ENCODE results near the gene DNAI1.

DNAI1 gene

DNA sequence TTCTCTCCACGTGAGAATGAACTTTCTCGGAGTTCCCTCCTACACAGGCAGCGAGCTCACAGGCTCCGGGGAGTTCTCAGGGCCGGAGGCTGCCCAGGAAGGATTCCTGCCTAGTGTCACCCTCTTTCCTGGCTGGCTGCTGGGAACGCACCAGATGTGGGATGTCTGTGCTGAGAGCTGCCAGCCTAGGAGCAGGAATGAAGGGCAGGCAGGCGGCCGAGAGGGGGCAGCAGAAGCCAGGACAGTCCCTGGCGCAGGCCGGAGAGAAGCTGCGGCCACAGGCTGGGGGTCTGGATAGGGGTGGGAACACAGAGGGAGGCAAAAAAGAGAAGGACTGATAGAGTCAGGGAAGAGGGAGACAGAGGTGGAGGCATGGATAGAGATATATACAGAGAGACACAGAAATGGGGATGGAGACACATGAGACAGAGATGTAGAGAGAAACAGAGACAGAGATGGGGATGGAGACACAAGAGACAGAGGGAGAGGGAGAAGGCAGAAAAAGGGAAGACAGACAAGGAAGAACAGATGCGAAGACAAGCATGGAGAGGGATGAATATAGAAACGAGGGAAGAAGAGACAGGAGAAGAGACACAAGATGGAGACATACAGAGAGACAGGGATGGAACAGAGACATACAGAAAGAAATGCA, 89.5 kb downstream of the DNAI1 start:
- TF ChIP-seq, protein P1, sequence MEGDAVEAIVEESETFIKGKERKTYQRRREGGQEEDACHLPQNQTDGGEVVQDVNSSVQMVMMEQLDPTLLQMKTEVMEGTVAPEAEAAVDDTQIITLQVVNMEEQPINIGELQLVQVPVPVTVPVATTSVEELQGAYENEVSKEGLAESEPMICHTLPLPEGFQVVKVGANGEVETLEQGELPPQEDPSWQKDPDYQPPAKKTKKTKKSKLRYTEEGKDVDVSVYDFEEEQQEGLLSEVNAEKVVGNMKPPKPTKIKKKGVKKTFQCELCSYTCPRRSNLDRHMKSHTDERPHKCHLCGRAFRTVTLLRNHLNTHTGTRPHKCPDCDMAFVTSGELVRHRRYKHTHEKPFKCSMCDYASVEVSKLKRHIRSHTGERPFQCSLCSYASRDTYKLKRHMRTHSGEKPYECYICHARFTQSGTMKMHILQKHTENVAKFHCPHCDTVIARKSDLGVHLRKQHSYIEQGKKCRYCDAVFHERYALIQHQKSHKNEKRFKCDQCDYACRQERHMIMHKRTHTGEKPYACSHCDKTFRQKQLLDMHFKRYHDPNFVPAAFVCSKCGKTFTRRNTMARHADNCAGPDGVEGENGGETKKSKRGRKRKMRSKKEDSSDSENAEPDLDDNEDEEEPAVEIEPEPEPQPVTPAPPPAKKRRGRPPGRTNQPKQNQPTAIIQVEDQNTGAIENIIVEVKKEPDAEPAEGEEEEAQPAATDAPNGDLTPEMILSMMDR (IDR thresholded peaks at IDR 0.05; ENCODE audit: borderline replicate concordance, insufficient read depth, low read depth, low read length) = peak; percentile 81
- H3K4me3 ChIP-seq (ENCODE audit: low read depth, low read length) = no peak overlapping the region

DNA sequence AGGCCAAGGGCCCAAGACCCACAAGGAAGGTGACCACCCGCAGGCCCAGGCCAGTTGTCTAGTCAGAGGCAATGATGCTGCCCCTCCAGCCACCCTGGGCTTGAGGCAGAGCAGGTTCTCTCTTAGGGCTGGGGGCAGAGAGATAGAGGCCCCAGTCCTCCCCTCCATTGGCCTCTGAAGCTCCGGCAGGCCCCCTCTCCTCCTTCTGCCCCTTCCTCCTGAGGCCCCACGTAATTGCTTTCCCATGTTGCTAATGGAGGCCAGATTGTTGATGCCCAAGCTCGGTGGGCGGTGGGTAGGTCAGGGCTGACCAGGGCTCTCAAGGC, 90.8 kb downstream of the DNAI1 start:
- H3K4me3 ChIP-seq (ENCODE audit: low read depth, low read length) = no peak overlapping the region
- TF ChIP-seq, protein P1 (IDR thresholded peaks at IDR 0.05; ENCODE audit: borderline replicate concordance, insufficient read depth, low read depth, low read length) = no peak

DNA sequence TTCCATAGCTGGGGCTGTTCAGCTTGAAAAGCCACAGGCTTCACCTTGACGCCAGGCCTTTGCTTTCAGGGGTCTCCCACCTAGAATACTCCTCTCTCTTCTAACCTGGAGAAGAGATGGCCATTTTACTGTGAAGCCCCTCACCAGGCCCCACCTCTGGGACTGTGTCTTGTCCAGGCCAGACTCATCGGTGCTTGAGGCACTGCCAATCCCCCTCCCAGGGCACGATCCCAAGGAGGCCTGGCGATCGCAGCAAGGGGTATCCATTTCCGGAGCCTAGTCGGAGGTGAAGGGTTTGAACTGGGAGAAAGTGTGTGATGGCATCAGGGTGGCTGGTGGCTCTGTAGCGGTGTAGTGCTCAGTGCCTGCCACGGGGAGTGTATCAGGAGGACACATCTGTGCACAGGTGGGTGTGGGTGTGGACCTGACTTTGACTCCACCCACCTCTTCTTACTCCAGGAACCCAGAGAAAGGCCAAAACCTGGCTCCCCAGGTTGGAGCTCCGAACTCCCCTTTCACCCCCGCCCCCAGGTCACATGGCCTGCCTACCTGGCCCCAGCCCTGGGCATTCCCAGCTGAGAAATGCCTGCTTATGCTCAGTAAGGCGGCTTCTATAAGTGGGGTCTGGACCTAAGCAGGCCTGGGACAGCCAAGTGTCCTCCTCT, 91.5 kb downstream of the DNAI1 start:
- TF ChIP-seq, protein P1 (IDR thresholded peaks at IDR 0.05; ENCODE audit: borderline replicate concordance, insufficient read depth, low read depth, low read length) = no peak

DNA sequence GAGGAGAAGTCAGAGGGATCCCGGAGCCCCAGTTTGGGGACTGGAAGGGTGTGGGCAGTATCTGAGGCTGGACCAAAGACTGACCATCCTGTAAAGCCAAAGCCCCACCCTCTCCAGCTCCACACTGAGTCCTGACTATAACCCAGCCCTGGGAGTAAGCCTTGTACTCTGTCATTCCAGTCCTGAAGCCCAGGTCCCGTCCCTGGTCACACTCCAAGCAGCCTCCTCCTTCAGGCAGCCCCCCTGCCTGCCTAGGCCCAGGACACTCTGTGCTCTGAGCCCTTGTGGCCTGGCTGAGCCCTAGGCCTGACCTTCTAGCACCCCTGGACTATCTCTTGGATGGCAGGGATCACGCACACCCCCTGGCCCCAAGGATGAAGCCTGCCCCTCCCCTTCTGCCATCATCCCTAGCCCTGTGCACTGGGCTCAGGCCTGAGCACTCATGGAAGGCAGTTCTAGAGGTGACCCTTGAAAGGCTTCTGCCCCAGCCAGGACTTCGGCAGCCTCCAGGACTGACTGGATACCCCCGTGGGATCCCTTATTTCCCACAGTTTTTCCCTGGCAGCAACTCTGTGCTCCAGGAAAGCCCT, 92.2 kb downstream of the DNAI1 start:
- TF ChIP-seq, protein P1 (IDR thresholded peaks at IDR 0.05; ENCODE audit: borderline replicate concordance, insufficient read depth, low read depth, low read length) = no peak
- H3K4me3 ChIP-seq (ENCODE audit: low read depth, low read length) = no peak overlapping the region

More for the DNA sequence above, 91.5 kb downstream of the DNAI1 start:
- no peak overlapping the region for H3K4me3 ChIP-seq (ENCODE audit: low read depth, low read length)

DNA sequence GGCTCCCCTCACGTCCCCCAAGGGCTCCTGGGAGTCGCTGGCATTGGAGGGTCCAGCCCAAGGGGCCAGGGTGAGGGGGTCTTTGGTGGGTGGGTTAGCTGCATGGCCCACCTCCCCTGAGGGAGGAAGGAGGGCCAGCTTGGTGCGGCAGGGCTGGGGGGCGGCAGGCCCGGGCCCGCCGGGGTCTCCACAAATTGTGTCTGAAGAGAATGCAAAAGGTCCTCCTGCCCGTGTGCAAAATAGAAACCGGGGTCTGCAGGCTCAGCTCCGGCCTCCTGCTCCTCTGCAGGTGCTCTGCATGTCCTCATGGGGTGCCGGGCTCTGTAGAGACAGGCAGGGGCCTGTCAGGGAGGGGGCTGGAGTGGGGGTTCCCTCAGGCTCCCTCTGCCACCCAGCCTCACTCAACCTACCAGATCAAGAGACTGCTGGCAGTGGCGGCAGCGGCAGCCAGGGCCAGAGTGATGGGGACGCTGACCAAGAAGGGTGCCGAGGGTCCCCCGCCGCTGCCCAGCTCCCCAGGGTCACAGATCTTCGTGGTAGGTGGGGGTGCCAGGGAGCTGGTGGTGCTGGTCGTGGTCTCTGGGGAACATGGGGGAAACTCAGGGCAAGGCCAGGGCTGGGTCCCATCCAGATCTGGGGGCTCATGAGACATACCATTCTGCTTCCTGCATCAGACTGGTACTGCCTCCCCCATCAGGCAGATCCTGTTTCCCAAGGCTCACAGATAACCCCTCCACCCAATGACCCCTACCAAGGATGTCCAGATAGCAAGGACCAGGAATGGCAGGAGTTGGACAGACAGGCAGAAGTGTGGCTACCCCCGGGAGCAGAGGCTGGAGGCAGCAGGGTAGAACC, 93.4 kb downstream of the DNAI1 start:
- TF ChIP-seq, protein P1 (IDR thresholded peaks at IDR 0.05; ENCODE audit: borderline replicate concordance, insufficient read depth, low read depth, low read length) = no peak
- no peak overlapping the region for H3K4me3 ChIP-seq (ENCODE audit: low read depth, low read length)

DNA sequence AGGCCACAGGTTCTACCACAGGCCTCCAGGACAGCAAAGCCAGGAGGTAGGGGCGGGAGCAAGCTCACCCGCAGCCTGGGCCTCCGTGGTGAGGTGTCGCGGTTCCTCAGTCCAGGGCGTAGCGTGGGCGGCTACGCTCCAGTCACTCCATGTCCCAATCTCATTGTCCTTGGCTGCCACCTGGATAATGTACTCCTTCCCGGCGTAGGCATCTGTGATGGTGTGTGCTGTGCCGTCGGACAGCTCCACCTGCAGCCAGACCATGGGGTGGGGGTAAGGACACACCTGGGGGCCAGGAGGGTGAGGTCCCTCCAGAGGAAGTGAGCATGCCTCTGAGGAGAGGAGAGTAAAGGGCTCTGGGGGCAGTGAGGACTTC, 94.0 kb downstream of the DNAI1 start:
- TF ChIP-seq, protein P1 (IDR thresholded peaks at IDR 0.05; ENCODE audit: borderline replicate concordance, insufficient read depth, low read depth, low read length) = no peak
- no peak overlapping the region for H3K4me3 ChIP-seq (ENCODE audit: low read depth, low read length)

Data from GM12875 (cell line).